Astrocyte (in vitro differentiated cells and primary cell): ENCODE data around the gene PET100. TPM values are rescaled to one million over a fixed set of nuclear protein-coding genes. Genes with fewer than 3 reads are reported as not detected.

Experiments used
- DNase-seq: peaks from one replicate; pipeline ENCODE4 v3.0.0-alpha.2; 2010; ENCODE audit warnings: low read depth
- FAIRE-seq: peaks from 2 replicates; lab custom pipeline; 2011; peaks lifted over from hg19 to GRCh38; lab: Jason Lieb, UNC
- H2AFZ ChIP-seq: 2 replicates; pipeline ENCODE4 v1.6.0; 2012; ENCODE audit warnings: low read depth, low read length, inconsistent platforms
- H3K27ac ChIP-seq: 2 replicates; pipeline ENCODE4 v1.5.1; 2011; ENCODE audit warnings: low read depth, low read length, inconsistent platforms
- H3K27me3 ChIP-seq: 2 replicates; pipeline ENCODE4 v1.6.0; 2011; ENCODE audit warnings: low read length, inconsistent platforms; ENCODE audit not compliant: insufficient read depth
- H3K36me3 ChIP-seq: 2 replicates; pipeline ENCODE4 v1.5.1; 2011; ENCODE audit warnings: low read length, inconsistent platforms; ENCODE audit not compliant: insufficient read depth
- H3K4me1 ChIP-seq: 2 replicates; pipeline ENCODE4 v1.5.1; 2011; ENCODE audit warnings: low read length, inconsistent platforms; ENCODE audit not compliant: insufficient read depth
- H3K4me2 ChIP-seq: 2 replicates; pipeline ENCODE4 v1.6.0; 2012; ENCODE audit warnings: low read length, inconsistent platforms
- H3K4me3 ChIP-seq: 2 replicates; pipeline ENCODE4 v1.5.1; 2011; ENCODE audit warnings: low read depth, mild to moderate bottlenecking, low read length, inconsistent platforms; ENCODE audit not compliant: insufficient read depth
- H3K79me2 ChIP-seq: 2 replicates; pipeline ENCODE4 v1.6.0; 2012; ENCODE audit warnings: mild to moderate bottlenecking, low read length, inconsistent platforms; ENCODE audit not compliant: insufficient read depth
- H3K9ac ChIP-seq: 2 replicates; pipeline ENCODE4 v1.6.0; 2012; ENCODE audit warnings: mild to moderate bottlenecking, low read length, inconsistent platforms
- H3K9me3 ChIP-seq: 2 replicates; pipeline ENCODE4 v1.5.1; 2012; ENCODE audit warnings: low read depth, mild to moderate bottlenecking, low read length, inconsistent platforms; ENCODE audit not compliant: insufficient read depth
- H4K20me1 ChIP-seq: 2 replicates; pipeline ENCODE4 v1.6.0; 2012; ENCODE audit warnings: low read length, inconsistent platforms; ENCODE audit not compliant: insufficient read depth
- H3K27ac Mint-ChIP-seq: one replicate; pipeline ENCODE4 v1.8.0; 2021; ENCODE audit warnings: mild to moderate bottlenecking, mixed read lengths; ENCODE audit not compliant: unreplicated experiment
- H3K27me3 Mint-ChIP-seq: one replicate; pipeline ENCODE4 v1.8.0; 2021; ENCODE audit warnings: low read depth, mixed read lengths; ENCODE audit not compliant: unreplicated experiment
- H3K36me3 Mint-ChIP-seq: one replicate; pipeline ENCODE4 v1.8.0; 2021; ENCODE audit warnings: low read depth, mixed read lengths; ENCODE audit not compliant: unreplicated experiment
- H3K4me1 Mint-ChIP-seq: one replicate; pipeline ENCODE4 v1.8.0; 2021; ENCODE audit warnings: low read depth, mixed read lengths; ENCODE audit not compliant: unreplicated experiment
- H3K4me3 Mint-ChIP-seq: one replicate; pipeline ENCODE4 v1.8.0; 2021; ENCODE audit warnings: mild to moderate bottlenecking, moderate library complexity, mixed read lengths; ENCODE audit not compliant: unreplicated experiment
- H3K9me3 Mint-ChIP-seq: one replicate; pipeline ENCODE4 v1.8.0; 2021; ENCODE audit warnings: mild to moderate bottlenecking, mixed read lengths; ENCODE audit not compliant: unreplicated experiment
- EZH2 ChIP-seq: IDR thresholded peaks from 2 replicates; pipeline ENCODE4 v1.6.1; 2012; ENCODE audit warnings: mild to moderate bottlenecking, low read length, inconsistent platforms; ENCODE audit not compliant: insufficient read depth
- total RNA-seq: library from RNA; stranded (reverse); gene quantifications from 2 replicates; pipeline ENCODE4 v1.2.1, GENCODE V29; 2021
- TF ChIP-seq, protein P1 (sequence below): IDR thresholded peaks from 2 replicates; pipeline ENCODE4 v1.5.1; 2011; ENCODE audit warnings: low read depth, mild to moderate bottlenecking, inconsistent platforms, low read length, moderate library complexity; ENCODE audit not compliant: insufficient read depth

The PET100 gene
- total RNA-seq, 1 donor from 2014 or later: 95.8 TPM

DNA sequence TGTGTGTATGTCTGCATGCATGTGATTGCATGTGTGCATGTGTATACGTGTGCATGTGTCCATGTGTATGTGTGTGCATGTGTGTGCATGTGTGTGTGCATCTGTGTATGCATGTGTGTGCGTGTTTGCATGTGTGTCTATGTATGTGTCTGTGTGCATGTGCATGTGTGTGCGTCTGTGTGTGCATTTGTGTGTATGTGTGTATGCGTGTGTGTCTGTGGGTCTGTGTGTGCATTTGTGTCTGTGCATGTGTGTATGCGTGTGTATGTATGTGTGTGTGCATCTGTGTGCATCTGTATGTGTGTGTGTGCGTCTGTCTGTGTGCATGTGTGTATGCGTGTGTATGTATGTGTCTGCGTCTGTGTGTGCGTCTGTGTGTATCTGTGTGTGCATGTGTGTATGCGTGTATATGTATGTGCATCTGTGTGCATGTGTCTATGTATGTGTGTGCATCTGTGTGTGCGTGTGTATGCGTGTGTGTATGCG, 10.3 kb downstream of the PET100 start:
- FAIRE-seq: no peak
- Mint-ChIP-seq H3K4me1 (no peaks in the 10 kb centered on the region), H3K4me3 (no peak overlapping the region), H3K27ac (no peak overlapping the region), H3K27me3 (peaks cover 7% of the 10 kb centered on the region), H3K36me3 (peaks cover 1% of the 10 kb centered on the region), H3K9me3 (no peaks in the 10 kb centered on the region)
- Histone ChIP-seq H3K9ac (no peak overlapping the region), H3K4me3 (no peak overlapping the region), H2AFZ (no peak overlapping the region), H3K4me2 (no peak overlapping the region), H3K27ac (no peak overlapping the region), H3K9me3 (peaks cover 5% of the 10 kb centered on the region), H3K79me2 (no peaks in the 10 kb centered on the region), H3K27me3 (peaks cover 13% of the 10 kb centered on the region), H3K36me3 (no peaks in the 10 kb centered on the region), H4K20me1 (no peaks in the 10 kb centered on the region), H3K4me1 (no peaks in the 10 kb centered on the region)
- TF ChIP-seq, protein P1, sequence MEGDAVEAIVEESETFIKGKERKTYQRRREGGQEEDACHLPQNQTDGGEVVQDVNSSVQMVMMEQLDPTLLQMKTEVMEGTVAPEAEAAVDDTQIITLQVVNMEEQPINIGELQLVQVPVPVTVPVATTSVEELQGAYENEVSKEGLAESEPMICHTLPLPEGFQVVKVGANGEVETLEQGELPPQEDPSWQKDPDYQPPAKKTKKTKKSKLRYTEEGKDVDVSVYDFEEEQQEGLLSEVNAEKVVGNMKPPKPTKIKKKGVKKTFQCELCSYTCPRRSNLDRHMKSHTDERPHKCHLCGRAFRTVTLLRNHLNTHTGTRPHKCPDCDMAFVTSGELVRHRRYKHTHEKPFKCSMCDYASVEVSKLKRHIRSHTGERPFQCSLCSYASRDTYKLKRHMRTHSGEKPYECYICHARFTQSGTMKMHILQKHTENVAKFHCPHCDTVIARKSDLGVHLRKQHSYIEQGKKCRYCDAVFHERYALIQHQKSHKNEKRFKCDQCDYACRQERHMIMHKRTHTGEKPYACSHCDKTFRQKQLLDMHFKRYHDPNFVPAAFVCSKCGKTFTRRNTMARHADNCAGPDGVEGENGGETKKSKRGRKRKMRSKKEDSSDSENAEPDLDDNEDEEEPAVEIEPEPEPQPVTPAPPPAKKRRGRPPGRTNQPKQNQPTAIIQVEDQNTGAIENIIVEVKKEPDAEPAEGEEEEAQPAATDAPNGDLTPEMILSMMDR: no peak
- TF ChIP-seq EZH2: no peak
- no peak for DNase-seq

- peaks cover 5% of the 10 kb centered on the region for H3K9me3 ChIP-seq
- peaks cover 10% of the 10 kb centered on the region for H3K27me3 ChIP-seq
- H3K4me3 ChIP-seq: no peak overlapping the region
- Mint-ChIP-seq H3K9me3 (no peaks in the 10 kb centered on the region), H3K36me3 (peaks cover 1% of the 10 kb centered on the region), H3K4me3 (no peak overlapping the region), H3K4me1 (no peaks in the 10 kb centered on the region), H3K27ac (no peak overlapping the region), H3K27me3 (peaks cover 3% of the 10 kb centered on the region)
- H2AFZ ChIP-seq: no peak overlapping the region
- no peak overlapping the region for H3K9ac ChIP-seq
- FAIRE-seq: no peak
- H3K36me3 ChIP-seq: no peaks in the 10 kb centered on the region
- no peak for DNase-seq
- H3K4me1 ChIP-seq: no peaks in the 10 kb centered on the region
- H4K20me1 ChIP-seq: no peaks in the 10 kb centered on the region
- TF ChIP-seq, protein P1: no peak
- no peak for TF ChIP-seq EZH2
- no peak overlapping the region for H3K4me2 ChIP-seq
- H3K79me2 ChIP-seq: no peaks in the 10 kb centered on the region
- H3K27ac ChIP-seq: no peak overlapping the region
These were observed 11.2 kb downstream of the PET100 start for GRCh38 chr19:7640803-7641202.
